ENCODE data around the gene ANLN.
A peak's percentile ranks its signal among the peaks of the same experiment; 100 is the strongest.
"Not testable (repeated sequence)": the region's sequence is repeated elsewhere in the genome, so short reads cannot be mapped to it uniquely, and the experiment has no call there.

Gene ANLN, protein sequence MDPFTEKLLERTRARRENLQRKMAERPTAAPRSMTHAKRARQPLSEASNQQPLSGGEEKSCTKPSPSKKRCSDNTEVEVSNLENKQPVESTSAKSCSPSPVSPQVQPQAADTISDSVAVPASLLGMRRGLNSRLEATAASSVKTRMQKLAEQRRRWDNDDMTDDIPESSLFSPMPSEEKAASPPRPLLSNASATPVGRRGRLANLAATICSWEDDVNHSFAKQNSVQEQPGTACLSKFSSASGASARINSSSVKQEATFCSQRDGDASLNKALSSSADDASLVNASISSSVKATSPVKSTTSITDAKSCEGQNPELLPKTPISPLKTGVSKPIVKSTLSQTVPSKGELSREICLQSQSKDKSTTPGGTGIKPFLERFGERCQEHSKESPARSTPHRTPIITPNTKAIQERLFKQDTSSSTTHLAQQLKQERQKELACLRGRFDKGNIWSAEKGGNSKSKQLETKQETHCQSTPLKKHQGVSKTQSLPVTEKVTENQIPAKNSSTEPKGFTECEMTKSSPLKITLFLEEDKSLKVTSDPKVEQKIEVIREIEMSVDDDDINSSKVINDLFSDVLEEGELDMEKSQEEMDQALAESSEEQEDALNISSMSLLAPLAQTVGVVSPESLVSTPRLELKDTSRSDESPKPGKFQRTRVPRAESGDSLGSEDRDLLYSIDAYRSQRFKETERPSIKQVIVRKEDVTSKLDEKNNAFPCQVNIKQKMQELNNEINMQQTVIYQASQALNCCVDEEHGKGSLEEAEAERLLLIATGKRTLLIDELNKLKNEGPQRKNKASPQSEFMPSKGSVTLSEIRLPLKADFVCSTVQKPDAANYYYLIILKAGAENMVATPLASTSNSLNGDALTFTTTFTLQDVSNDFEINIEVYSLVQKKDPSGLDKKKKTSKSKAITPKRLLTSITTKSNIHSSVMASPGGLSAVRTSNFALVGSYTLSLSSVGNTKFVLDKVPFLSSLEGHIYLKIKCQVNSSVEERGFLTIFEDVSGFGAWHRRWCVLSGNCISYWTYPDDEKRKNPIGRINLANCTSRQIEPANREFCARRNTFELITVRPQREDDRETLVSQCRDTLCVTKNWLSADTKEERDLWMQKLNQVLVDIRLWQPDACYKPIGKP

DNA sequence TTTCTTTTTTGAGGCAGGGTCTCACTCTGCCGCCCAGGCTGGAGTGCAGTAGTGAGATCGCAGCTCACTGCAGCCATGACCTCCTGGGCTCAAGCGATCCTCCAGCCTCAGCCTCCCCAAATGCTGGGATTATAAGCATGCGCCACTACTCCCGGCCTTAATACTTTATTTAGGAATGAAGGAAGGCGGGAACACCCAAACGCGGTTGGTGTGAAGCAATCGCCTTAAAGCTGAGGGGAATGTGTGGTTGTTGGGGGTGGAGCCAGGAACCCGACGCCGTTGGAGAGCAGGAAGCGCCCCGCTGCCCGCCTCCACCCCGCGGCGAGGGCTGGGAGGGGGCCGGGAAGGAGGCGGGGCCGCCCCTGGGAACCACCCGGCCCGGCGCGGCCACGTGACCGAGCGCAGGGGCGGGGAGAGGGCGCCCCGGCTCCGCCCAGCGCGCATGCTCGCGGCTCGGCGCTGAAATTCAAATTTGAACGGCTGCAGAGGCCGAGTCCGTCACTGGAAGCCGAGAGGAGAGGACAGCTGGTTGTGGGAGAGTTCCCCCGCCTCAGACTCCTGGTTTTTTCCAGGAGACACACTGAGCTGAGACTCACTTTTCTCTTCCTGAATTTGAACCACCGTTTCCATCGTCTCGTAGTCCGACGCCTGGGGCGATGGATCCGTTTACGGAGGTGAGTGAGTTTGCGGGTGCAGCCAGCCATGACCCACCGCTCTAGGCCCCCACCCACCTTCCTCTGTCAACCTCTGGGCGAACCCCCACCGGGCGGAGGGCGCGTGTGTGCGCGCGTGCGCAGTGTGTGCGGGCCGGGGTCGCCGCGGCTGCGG lies at the start of gene ANLN:
TSS of gene ANLN (plus strand) at position 492 of the 828 bp plus-strand sequence. CDS start at position 657, 165 bp downstream.
- DNase-seq = peak; percentile 89

DNA sequence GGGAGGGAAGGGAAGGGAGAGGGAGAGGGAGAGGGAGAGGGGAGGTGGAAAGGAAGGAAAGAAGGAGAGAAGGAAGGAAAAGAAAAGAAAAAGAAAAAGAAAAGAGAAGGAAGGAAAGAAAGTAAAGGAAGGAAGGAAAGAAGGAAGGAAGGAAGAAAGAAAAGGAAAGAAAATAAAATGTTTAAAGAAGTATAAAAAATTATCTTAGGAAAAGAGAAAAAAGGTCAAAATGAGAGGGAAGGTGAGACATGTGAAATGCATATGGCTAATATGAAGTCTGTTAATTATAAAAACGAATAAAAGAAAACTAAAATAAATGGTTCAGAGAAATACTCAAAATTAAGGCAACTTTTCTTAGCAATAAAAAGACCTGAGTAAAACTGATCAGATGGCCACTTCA lies 46.1 kb upstream of the ANLN start:
- no peak for DNase-seq

DNA sequence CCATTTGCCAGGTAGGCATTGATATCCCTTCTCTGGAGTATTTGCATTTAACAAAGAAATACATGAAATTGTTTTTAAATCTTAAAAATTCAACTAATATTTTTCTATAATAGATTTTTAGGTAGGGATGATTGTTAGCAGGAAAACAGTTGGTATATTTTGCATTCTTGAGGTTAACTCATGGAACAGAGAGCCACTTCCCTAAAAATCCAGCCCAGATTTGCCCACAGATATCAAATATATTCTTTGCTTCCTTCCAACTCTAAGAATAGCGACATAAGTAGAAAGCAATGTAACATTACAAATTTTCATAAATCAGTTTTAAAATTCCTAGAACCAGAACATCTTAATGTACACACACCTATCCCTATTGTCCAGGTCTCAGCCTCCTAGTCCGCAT lies 45.0 kb upstream of the ANLN start:
- DNase-seq = no peak

DNA sequence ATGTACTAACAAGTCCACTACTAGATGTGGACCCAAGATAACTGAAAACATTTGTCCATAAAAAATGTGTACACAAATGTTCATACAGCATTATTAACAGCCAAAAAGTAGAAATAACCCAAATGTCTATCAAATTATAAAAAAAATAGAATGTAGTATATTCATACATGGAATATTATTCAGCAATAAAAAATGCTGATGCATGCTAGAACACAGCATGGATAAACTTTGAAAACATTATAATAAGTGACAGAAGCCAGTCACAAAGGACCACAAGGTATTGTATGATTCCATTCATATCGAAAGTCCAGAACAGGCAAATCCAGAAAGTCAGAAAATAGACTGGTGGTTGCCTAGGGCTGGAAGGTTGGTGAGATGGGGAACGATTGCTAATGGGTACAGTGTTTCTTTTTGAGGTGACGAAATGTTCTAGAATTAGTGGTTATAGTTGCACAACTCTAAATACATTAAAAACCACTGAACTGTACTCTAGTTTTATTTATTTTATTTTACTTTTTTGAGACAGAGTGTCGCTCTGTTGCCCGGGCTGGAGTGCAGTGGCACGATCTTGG lies 43.3 kb upstream of the ANLN start:
- DNase-seq = no peak

DNA sequence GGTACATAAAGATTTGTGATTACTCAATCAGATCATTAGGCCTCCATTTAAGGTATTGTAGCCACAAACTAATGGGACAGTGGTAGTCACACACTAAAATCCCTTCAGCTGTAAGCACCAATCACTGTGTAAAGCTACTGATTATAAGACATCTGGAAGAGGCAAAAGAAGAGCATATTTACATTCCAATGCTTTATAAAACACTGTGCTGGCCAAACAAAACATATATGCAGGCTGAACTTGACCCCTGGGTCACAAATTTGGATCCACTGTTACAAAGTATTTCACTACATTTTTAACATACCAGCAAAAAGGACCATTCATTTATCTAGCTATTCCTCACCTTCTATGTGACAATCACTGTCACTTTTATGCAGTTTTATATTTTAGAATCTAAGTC lies 41.4 kb upstream of the ANLN start:
- no peak for DNase-seq

DNA sequence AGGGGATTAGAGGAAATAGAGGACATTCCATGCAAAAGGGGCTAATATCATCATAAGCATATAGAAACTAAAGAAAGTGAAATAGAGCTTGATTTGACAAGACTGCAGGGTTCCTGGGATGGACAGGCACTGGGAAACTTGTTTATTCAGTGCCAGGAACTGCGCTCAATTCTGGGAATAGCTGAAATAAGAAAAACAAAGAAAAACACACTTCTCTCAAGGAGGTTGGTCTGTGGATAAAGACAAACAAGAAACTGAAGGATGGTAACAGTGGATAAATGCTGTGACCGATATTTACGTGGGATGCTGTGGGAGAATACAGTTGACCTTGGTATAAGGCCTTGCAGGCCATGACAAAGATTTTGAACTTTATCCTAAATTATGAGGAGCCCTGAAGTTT lies 40.9 kb upstream of the ANLN start:
- no peak for DNase-seq

DNA sequence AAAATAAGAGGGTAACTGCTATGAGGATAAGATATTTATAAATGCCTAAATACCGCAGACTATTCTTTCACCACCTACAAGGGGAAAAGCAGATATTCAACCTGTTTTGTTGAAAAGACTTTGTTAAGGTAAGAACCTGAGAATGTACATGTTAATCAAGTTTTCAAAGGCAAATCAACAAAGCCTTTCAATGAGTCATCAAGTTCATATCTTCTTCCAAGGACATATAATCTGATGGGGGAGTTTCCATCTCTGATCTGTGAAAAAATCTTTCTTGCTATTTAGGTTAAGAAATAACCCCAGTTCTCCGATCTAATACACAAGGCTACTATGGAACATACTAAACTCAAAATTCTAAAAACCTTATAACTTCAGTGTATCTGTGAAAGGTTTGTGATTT lies 40.0 kb upstream of the ANLN start:
- no peak for DNase-seq

DNA sequence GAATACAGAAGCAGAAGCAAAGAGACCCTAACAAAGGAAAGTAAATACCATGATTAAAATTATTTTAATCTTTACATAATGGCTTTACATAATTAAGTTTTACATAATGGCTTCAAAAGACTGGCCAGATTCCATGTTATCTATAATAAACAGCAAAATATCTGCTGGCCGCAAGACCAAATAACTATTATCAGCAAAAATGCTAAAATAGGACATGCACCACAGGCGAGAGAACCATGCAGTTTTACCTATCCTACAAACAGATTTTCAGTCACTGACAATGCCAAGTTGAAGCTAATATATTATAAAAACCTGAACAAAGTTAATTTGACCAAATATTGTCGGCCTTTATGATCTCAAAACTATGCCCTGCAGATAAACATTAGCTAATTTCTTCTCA lies 34.2 kb upstream of the ANLN start:
- DNase-seq = no peak

DNA sequence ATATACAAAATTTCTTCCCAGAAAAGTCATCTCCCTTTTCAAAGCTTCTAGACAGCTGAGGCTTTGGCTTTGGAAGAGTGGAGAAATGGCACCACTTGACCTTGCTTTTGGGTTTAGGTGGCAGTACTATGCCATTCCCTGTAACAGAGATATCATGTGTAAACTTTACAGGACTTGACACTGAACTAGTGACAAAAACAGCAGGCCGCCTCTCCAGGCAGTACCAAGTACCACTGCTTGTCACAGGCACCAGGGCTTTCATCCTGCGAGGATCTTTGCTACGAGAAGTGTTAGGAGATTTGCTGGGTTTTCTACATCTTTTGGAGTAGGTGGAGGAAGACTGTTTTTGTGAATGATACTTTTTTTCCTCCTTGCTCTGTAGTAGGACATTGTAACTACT lies 32.6 kb upstream of the ANLN start:
- no peak for DNase-seq

DNA sequence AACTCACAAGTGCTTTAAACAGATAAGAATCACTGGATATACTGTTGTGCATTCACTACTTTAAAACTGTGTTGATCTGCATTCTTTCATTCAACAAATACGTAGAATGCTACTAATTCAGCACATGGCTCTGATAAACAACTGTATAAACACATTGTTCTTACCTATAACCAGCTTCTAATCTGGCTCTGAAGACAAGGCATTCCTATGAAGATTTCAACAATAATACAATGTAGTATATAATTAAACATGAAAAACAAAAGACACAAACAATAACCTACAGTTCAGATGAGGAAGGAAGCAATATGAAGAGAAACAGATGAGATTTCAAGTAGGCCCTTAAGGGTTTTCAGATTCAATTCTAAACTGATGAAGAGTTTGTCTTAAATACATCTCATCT lies 31.1 kb upstream of the ANLN start:
- no peak for DNase-seq

DNA sequence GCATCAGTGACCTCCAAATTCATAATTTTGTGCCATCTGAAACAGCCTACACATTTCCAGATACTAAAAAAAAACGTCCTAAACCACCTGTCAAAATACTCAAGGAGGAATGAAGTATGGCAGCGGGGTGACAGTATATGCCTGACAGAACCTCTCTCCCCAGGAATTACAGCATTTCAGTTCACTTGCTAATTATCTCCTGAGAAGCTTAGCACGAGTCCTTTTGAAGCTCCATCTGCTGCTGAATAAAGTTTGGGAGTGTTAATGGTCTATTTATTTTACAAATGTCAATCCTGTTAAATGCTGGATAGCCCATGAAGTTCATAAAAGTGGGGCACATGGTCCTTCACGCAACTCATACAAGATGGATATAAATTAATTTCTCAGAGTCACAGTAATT lies 29.4 kb upstream of the ANLN start:
- no peak for DNase-seq

DNA sequence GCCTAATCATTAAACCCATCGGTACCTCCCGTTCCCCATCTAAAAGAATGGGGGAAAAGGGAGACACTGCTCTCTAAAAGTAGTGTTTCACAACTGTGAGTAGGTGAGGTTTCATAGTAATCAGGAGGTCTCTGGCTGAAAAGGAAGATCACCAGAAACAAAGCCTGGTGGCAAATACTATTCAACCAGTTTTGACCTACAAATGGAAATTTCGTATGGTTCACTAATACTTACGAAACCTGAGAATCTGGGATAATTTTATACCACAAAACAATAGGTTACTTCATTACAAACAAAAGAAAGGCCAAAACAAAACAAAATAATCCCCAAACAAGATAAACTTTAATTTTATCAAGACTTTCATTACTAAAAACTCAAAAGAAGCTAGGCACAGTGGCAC lies 28.4 kb upstream of the ANLN start:
- no peak for DNase-seq

DNA sequence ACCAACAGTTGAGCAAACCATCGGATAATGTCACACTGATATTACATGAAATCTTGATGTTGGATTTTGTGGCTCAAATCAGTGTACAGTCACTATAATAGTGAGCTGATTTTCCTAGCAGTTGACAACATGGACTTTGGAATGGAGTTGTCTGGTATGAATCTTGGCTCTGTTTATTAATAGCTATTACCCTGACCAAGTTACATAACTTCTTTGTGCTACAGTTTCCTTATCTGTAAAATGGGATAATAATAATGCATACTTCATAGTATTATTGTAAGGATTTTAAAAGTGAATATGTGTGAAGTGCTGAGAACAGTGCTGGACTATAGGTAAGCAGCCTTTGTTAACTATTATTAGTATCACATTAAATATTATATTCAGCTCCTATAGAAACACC lies 26.1 kb upstream of the ANLN start:
- no peak for DNase-seq

DNA sequence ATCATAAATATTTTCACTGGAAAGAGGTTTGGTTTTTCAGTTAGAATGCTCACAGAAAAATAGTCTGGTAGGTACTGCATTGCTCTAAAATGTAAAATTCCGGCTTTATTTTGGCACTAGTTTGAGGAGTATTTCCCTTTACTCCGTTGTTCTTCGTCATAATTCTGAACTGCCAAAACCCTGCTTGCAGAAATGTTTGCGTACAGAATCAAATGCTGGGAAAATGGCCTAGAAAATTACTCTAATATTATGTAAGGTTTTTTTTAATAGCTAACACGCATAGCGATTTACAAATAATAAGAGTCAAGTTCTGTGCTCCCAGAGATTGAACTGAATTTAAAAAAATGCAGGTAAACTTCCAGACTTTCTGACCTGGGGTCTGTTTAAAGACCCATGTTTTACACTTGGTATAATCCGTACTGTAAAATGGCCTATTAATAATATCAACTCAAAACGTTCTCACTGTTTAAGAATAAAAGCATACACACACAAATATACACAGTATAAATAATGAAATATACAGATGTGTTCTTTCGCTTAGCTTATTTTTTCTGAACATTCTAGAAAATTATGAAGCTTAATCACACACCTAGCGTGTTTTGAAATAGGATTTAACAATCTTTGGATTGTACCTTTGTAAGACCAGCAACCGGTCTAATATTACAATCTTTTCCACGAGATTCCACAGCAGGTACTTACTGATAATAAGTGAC lies 23.5 kb upstream of the ANLN start:
- no peak for DNase-seq

DNA sequence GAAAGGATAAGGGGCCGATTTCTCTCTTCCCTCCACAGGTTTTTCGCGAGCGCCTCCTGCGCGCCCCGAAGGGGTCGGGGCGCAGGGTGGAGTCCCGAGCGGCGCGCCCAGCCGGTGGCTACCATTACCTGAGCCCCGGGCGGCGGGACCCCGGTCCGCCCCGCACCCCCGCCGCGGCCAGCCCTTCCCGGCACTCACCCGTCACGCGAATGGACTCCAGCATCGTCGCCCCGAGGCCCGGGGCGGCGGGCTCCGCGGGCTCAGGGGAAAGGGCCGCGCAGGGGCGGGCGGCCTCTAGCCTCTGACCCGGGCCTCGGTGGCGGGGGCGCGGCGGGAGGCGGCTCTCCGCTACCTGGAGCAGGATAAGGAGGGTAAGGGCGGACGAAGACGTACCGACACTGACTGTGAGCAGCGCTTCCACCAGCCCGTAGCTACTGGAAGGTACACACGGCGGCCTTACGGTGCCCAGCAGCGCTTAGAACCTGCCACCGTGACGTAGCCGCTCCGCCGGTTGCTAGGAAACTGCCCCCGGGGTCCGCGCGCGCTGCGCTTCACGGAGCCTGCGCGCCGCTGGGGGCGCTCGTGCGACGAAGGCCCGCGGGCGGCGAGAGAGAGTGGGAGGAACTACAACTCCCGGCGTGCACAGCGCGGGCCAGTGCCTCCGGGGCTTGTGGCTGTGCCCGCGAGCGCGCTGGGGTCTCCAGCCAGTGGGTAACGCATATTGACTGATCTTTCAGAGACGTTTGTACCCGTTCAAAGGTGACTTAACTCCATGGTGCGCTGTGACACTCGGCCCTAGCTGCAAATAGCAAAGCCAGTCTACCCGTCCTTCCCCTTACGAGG lies 22.7 kb upstream of the ANLN start:
- peak; percentile 94 for DNase-seq

DNA sequence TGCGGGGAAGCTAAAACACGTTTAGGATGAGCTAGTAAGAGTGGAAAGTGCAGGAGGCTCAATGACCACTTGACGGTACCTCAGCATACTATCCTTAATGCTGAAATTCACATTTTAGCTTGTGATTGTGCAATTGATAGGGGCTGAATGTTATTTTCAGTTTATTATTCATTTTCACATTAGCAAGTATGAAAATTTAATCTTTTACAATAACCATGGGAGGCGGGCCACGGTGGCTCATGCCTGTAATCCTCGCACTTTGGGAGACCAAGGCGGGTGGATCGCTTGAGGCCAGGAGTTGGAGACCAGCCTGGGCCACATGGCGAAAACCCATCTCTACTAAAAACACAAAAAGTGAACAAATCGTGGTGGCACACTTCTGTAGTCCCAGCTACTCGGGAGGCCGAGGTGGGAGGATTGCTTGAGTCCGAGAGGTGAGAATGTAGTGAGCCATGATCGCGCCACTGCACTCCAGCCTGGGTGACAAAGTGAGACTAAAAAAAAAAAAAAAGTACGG lies 22.0 kb upstream of the ANLN start:
- DNase-seq = no peak

DNA sequence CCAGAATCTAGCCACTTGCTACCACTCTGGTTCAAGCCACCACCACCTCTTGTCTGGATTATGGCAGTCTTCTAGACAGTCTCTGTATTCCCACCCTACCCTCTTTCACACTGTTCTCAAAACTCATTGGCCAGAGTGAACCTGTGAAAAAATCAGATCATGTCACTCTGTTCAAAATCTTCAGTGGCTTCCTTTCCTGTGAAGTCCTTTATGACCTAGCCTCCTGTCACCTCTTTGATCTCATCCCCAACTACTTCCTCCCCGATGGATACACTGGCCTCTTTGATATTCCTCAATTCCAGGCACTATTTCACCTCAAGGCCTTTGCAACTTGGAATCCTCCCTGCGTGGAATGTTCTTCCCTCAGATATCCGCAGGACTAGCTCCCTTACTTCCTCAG lies 21.2 kb upstream of the ANLN start:
- DNase-seq = no peak

DNA sequence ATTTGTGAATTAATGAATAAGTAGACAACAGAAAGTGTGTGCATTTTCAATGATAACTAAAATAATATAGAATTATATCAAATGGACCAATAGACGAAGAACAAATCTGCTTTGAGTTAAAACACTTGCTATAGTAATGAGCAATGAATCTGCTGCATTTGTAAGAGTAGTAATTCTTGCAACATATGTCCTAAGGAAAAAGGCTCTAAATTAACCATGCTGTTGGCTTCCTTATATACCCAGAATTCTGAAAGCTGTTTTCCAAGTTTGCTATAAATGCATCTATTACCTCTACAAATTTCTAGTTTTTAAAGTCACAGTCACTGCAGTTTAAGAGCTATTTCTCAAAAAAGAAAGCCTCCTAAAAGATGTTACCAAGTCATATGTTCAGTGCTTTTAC lies 20.5 kb upstream of the ANLN start:
- no peak for DNase-seq

DNA sequence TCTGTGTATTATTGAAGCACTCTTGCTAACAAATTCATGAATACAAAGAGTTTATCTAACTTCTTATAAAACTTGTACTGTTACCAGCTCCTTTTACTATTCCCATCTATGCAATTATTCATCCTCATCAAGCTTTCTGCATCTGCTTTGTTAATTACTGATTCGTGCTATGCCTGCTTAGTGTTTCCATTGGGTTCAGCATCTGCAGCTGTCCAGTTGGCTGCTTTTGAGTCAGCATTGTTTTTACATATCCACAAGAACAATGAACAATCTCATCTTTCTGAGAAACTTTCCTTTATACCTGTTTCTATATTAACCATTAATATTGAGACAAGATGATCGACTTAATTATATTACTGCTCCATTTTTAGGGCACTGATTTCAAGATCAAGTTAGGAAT lies 19.6 kb upstream of the ANLN start:
- DNase-seq = no peak

DNA sequence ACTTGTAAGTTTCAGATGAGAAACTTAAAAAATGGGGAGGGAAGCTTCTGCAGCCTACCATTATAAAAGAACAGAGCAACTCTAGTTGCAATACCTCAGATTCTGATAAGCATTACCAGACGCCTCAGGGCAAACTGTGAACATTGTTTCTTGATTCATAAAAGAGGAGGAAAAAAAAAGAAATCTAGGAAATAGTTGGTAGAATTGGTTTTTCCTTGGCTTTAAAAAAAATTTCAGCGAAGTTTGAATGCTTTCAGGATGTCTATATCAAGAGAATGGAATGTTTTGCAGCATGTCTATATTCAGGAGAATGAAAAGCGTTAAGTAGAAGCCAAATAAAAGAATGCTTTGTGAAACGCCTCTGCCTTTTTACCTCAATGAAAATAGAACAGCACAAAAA lies 17.5 kb upstream of the ANLN start:
- DNase-seq = no peak

DNA sequence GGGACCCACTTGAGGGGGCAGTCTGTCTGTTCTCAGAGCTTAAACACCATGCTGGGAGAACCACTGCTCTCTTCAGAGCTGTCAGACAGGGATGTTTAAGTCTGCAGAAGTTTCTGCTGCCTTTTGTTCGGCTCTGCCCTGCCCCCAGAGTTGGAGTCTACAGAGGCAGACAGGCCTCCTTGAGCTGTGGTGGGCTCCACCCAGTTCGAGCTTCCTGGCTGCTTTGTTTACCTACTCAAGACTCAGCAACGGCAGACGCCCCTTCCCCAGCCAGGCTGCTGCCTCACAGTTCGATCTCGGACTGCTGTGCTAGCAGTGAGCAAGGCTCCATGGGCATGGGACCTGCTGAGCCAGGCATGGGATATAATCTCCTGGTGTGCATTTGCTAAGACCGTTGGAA lies 11.1 kb upstream of the ANLN start:
- DNase-seq = not testable (repeated sequence)

Measured in COR-L47 (cell line).